A673 (cell line): Measurements from ENCODE around the gene IRGC. TPM values are rescaled to one million over a fixed set of nuclear protein-coding genes. Genes with fewer than 3 reads are reported as not detected.

Experiments
- BruUV-seq: library from RNA; stranded (reverse); fragments of 400-500 nt; replicated peaks from 2 replicates; lab custom pipeline; 2021; lab: Mats Ljungman, UMichigan
- CTCF ChIA-PET: fragments of 300-600 bp; sonication (Branson Sonifier 250); formaldehyde crosslinking; loops from one replicate; lab custom pipeline; 2022; ENCODE audit warnings: antibody characterized with exemption; lab: Charles Lee
- POLR2A ChIA-PET: fragments of 300-600 bp; sonication (Branson Sonifier 250); formaldehyde crosslinking; loops from one replicate; lab custom pipeline; 2022; ENCODE audit warnings: antibody characterized with exemption; ENCODE audit not compliant: low non-redundant PET; lab: Charles Lee
- DNase-seq: peaks from one replicate; pipeline ENCODE4 v3.0.0-alpha.2; 2015; ENCODE audit warnings: low spot score
- H3K27ac ChIP-seq: fragments of 200-600 bp; sonication (generic); 2 replicates; pipeline ENCODE4 v1.5.1; 2016; ENCODE audit warnings: mixed run types, low read depth, mild to moderate bottlenecking, mixed read lengths, antibody characterized with exemption, low read length; ENCODE audit not compliant: poor library complexity, severe bottlenecking
- H3K27me3 ChIP-seq: fragments of 200-600 bp; sonication (generic); replicated peaks from 2 replicates; pipeline ENCODE4 v1.6.1; 2017; ENCODE audit warnings: mixed run types, low read depth, mild to moderate bottlenecking, mixed read lengths, antibody characterized with exemption, low read length; ENCODE audit not compliant: insufficient read depth, poor library complexity
- H3K36me3 ChIP-seq: fragments of 200-600 bp; sonication (generic); 2 replicates; pipeline ENCODE4 v1.6.1; 2016; ENCODE audit warnings: mixed run types, mild to moderate bottlenecking, mixed read lengths, antibody characterized with exemption, low read length; ENCODE audit not compliant: insufficient read depth, poor library complexity, severe bottlenecking
- H3K4me1 ChIP-seq: fragments of 200-600 bp; sonication (generic); 2 replicates; pipeline ENCODE4 v1.6.1; 2017; ENCODE audit warnings: mixed run types, mild to moderate bottlenecking, mixed read lengths, antibody characterized with exemption, low read length; ENCODE audit not compliant: insufficient read depth, poor library complexity, severe bottlenecking
- H3K4me3 ChIP-seq: fragments of 200-600 bp; sonication (generic); 2 replicates; pipeline ENCODE4 v1.5.1; 2016; ENCODE audit warnings: low read depth, mixed run types, mild to moderate bottlenecking, mixed read lengths, low read length; ENCODE audit not compliant: poor library complexity, severe bottlenecking
- H3K9me3 ChIP-seq: fragments of 200-600 bp; sonication (generic); 2 replicates; pipeline ENCODE4 v1.6.1; 2016; ENCODE audit warnings: mixed run types, low read depth, mild to moderate bottlenecking, mixed read lengths, antibody characterized with exemption, low read length; ENCODE audit not compliant: poor library complexity, severe bottlenecking
- EZH2 ChIP-seq: fragments of 200-600 bp; sonication (generic); IDR thresholded peaks from 2 replicates; pipeline ENCODE4 v1.6.1; 2017; ENCODE audit warnings: borderline replicate concordance, low read depth, mild to moderate bottlenecking, mixed read lengths, antibody characterized with exemption, low read length; ENCODE audit not compliant: poor library complexity, severe bottlenecking
- intact Hi-C: fragments of 100-400 bp; cut with micrococcal nuclease; formaldehyde crosslinking; loops from one replicate; pipeline ENCODE4 v1.10.0; 2022; ENCODE audit not compliant: unreplicated experiment
- total RNA-seq: library from RNA; stranded (reverse); gene quantifications from 2 replicates; pipeline ENCODE4 v1.2.3, GENCODE V29; 2021
- TF ChIP-seq, protein P1 (sequence below): fragments of 300-800, 200-600 bp; sonication (generic); conservative IDR thresholded peaks from 2 replicates; pipeline ENCODE4 v1.5.1; 2017; ENCODE audit warnings: low read depth, mild to moderate bottlenecking, antibody characterized with exemption, low read length, moderate library complexity, mixed read lengths

IRGC gene
- total RNA-seq, 1 experiment from 2014 or later, result not detected

DNA sequence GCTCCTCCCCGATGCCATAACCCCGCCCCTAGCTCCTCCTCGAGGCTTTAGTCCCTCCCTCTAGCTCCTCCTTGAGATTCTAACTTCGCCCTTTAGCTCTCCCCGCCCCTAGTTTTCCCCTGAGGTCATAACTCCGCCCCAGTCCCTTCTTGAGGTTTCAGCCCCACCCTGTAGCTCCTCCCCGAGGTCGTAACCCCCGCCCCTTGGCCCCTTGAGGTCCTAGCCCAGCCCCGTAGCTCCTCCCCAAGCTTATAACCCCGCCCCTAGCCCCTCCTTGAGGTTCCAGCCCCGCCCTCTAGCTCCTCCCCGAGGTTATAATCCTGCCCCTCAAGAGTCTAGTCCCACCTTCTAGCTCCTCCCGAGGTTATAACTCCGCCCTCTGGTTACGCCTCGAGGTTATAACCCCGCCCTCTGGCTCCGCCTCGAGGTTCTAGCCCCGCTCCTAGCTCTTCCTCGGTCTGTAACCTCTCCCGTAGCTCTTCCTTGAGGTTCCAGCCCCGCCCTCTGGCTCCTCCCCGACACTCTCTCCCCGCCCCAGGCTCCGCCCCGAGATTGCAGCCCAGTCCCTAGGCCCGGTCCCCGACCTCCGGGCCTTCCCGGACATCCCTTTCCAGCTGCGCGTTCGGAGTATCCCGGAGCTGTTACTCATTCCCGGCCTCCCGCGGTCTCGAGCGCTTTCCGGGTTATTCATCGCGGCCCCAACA lies 47.3 kb upstream of the IRGC start:
- BruUV-seq, result no TSS peak
- intact Hi-C loops, result loop anchor here (10.0 kb wide), 1 partner anchor 134 kb away; the partner anchor contains the start of gene ZNF575

DNA sequence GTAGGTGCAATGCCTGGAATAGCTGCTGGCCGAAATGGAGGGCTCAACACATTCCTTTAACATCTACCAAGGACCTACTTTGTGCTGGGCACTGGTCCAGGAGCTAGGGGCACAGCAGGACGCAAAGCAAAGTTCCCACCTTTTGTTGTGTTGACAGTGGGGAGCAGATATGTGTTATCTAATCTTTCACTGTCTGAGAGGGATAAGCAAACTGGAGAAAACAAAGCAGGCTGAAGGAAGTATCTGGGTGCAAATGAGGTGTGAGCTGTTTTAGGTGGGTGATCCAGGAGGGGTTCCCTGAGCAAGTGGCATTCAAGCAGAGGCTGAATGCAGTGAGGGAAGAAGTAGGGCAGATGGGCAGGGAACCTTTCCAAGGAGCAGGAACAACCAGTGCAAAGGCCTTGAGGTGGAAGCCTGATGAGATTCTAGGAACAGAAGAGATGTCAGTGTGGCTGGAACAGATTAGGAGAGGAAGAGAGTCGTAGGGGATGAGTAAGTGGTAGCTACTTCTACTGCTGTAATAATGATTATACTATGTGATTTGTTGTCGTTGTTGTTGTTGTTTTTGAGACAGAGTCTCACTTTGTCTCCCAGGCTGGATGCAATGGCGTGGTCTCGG lies 43.7 kb upstream of the IRGC start:
- no peak overlapping the region for H3K27ac ChIP-seq
- ChIA-PET CTCF (no interaction called here), POLR2A (no interaction called here)
- BruUV-seq, result no TSS peak
- no peaks in the 10 kb centered on the region for H3K27me3 ChIP-seq
- H3K4me3 ChIP-seq, result no peak overlapping the region
- DNase-seq, result no peak
- no peaks in the 10 kb centered on the region for H3K36me3 ChIP-seq
- no peak for TF ChIP-seq EZH2
- TF ChIP-seq, protein P1, sequence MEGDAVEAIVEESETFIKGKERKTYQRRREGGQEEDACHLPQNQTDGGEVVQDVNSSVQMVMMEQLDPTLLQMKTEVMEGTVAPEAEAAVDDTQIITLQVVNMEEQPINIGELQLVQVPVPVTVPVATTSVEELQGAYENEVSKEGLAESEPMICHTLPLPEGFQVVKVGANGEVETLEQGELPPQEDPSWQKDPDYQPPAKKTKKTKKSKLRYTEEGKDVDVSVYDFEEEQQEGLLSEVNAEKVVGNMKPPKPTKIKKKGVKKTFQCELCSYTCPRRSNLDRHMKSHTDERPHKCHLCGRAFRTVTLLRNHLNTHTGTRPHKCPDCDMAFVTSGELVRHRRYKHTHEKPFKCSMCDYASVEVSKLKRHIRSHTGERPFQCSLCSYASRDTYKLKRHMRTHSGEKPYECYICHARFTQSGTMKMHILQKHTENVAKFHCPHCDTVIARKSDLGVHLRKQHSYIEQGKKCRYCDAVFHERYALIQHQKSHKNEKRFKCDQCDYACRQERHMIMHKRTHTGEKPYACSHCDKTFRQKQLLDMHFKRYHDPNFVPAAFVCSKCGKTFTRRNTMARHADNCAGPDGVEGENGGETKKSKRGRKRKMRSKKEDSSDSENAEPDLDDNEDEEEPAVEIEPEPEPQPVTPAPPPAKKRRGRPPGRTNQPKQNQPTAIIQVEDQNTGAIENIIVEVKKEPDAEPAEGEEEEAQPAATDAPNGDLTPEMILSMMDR, result no peak
- intact Hi-C loops, result no loop called here
- peaks cover 13% of the 10 kb centered on the region for H3K4me1 ChIP-seq
- no peaks in the 10 kb centered on the region for H3K9me3 ChIP-seq

More for the DNA sequence above, 47.3 kb upstream of the IRGC start:
- no peaks in the 10 kb centered on the region for H3K36me3 ChIP-seq
- no peaks in the 10 kb centered on the region for H3K27me3 ChIP-seq
- H3K4me1 ChIP-seq, result peaks cover 15% of the 10 kb centered on the region
- POLR2A ChIA-PET, result interaction anchor here (0.6 to 1.0 kb wide), 4 partner anchors 20 to 267 kb away, joined by 3 to 4 read pairs (median 3); no protein-coding TSS in a partner anchor
- TF ChIP-seq EZH2, result no peak
- TF ChIP-seq, protein P1, result no peak
- DNase-seq, result peak; percentile 98
- peak overlapping the region; percentile 83 for H3K27ac ChIP-seq
- H3K4me3 ChIP-seq, result peak overlapping the region; percentile 54
- CTCF ChIA-PET, result interaction anchor here (0.8 to 1.1 kb wide), 3 partner anchors 77 to 141 kb away, joined by 3 to 5 read pairs (median 3); no protein-coding TSS in a partner anchor
- no peaks in the 10 kb centered on the region for H3K9me3 ChIP-seq

DNA sequence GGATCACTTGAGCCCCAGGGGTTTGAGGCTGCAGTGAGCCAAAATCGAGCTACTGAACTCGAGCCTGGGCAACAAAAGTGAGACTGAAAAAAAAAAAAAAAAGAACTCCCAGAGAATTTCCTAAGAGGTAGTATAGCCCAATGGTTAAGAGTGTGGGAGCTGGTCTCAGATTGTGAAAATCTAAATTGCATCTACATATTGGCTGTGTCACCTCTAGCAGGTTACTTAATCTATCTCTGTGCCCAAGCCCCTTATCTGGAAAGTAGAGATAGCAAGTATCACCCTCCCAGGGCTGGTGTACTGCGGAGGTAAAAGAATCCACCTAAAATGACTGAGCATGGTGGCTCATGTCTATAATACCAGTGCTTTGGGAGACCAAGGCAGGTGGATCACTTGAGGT lies 42.2 kb upstream of the IRGC start:
- H3K4me1 ChIP-seq, result peaks cover 9% of the 10 kb centered on the region
- POLR2A ChIA-PET, result no interaction called here
- no peaks in the 10 kb centered on the region for H3K27me3 ChIP-seq
- no peak for DNase-seq
- CTCF ChIA-PET, result no interaction called here
- no peak overlapping the region for H3K4me3 ChIP-seq
- TF ChIP-seq, protein P1, result no peak
- no peak for TF ChIP-seq EZH2
- intact Hi-C loops, result no loop called here
- no TSS peak for BruUV-seq
- no peak overlapping the region for H3K27ac ChIP-seq
- no peaks in the 10 kb centered on the region for H3K9me3 ChIP-seq
- H3K36me3 ChIP-seq, result no peaks in the 10 kb centered on the region
